ENCODE measurements around the gene EFCAB3. TPM values are rescaled to one million over a fixed set of nuclear protein-coding genes. Genes with fewer than 3 reads are reported as not detected.
"Not testable (repeated sequence)": the region's sequence is repeated elsewhere in the genome, so short reads cannot be mapped to it uniquely, and the experiment has no call there.

The EFCAB3 gene
- total RNA-seq, 2 experiments from 2014 or later, result not detected

DNA sequence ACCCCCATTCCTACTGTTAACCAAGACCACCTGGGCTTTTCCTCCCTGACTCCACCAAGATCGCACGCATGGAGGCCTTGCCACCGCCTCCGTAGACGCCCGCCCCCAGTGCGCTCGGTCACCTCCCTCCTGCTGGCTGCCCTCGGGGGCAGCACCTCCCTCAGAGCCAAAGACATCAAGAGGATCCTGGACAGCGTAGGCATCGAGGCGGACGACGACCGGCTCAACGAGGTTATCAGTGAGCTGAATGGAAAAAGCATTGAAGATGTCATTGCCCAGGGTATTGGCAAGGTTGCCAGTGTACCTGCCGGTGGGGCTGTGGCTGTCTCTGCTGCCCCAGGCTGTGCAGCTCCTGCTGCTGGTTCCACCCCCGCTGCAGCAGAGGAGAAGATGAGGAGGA is 1.2 kb downstream of the EFCAB3 start:
- no peak for DNase-seq
- no peaks in the 10 kb centered on the region for H3K9me3 Mint-ChIP-seq
- no peaks in the 10 kb centered on the region for H3K4me1 Mint-ChIP-seq (ENCODE audit: low read depth)
- intact Hi-C loops (cut with micrococcal nuclease), result no loop called here
- no peak overlapping the region for H3K27ac Mint-ChIP-seq
- POLR2A ChIA-PET, result no interaction called here
- no peak for ATAC-seq
- CTCF ChIA-PET, result no interaction called here
- H3K4me3 Mint-ChIP-seq, result no peak overlapping the region
- peaks cover 22% of the 10 kb centered on the region for H3K27me3 Mint-ChIP-seq
- TF ChIP-seq, protein P1, sequence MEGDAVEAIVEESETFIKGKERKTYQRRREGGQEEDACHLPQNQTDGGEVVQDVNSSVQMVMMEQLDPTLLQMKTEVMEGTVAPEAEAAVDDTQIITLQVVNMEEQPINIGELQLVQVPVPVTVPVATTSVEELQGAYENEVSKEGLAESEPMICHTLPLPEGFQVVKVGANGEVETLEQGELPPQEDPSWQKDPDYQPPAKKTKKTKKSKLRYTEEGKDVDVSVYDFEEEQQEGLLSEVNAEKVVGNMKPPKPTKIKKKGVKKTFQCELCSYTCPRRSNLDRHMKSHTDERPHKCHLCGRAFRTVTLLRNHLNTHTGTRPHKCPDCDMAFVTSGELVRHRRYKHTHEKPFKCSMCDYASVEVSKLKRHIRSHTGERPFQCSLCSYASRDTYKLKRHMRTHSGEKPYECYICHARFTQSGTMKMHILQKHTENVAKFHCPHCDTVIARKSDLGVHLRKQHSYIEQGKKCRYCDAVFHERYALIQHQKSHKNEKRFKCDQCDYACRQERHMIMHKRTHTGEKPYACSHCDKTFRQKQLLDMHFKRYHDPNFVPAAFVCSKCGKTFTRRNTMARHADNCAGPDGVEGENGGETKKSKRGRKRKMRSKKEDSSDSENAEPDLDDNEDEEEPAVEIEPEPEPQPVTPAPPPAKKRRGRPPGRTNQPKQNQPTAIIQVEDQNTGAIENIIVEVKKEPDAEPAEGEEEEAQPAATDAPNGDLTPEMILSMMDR (IDR thresholded peaks at IDR 0.05), result no peak
- H3K36me3 Mint-ChIP-seq (ENCODE audit: low read depth), result no peaks in the 10 kb centered on the region

DNA sequence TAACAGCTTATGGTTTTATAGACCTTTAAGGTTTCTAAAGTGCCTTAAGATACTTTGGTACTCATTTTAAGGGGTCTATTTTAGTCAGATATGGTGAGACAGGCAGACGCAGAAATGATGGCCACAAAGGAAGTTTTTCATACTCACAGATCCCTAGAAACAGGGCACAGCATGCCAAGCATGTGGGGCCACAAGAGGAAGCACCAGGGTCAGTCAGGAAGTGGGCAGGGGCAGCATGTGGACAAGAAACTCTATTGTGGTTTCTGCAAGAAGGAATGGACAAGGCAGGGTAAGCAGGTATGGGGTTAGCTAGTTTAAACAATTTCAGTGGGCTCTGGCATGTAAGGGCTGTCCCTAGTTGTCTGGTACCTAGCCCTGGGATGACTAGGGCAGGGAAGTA is 8.5 kb downstream of the EFCAB3 start:
- no peak for DNase-seq
- no peaks in the 10 kb centered on the region for H3K9me3 Mint-ChIP-seq
- H3K4me3 Mint-ChIP-seq, result no peak overlapping the region
- CTCF ChIA-PET, result no interaction called here
- no peaks in the 10 kb centered on the region for H3K36me3 Mint-ChIP-seq (ENCODE audit: low read depth)
- no peak for ATAC-seq
- TF ChIP-seq, protein P1 (IDR thresholded peaks at IDR 0.05), result no peak
- no peak overlapping the region for H3K27ac Mint-ChIP-seq
- peaks cover 12% of the 10 kb centered on the region for H3K27me3 Mint-ChIP-seq
- no peaks in the 10 kb centered on the region for H3K4me1 Mint-ChIP-seq (ENCODE audit: low read depth)
- POLR2A ChIA-PET, result no interaction called here
- intact Hi-C loops (cut with micrococcal nuclease), result no loop called here

DNA sequence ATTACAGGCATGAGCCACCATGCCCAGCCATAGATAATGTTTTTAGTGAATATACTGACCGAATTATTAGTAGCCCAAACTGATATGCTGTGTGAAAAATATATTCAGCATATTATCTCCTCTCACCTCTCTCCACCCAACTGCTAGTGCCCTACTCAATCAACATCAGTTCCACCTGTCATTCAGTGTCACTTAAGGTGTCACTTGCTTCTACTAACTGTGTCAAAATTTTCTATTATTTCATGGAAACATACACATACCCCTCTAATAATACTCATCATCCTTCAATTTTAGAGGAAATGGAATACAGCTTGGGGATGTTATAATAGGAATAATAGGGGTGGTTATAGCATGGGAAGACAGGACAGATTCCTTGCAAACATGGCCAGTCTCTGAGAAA is 12.6 kb downstream of the EFCAB3 start:
- POLR2A ChIA-PET, result no interaction called here
- intact Hi-C loops (cut with micrococcal nuclease), result no loop called here
- CTCF ChIA-PET, result no interaction called here

DNA sequence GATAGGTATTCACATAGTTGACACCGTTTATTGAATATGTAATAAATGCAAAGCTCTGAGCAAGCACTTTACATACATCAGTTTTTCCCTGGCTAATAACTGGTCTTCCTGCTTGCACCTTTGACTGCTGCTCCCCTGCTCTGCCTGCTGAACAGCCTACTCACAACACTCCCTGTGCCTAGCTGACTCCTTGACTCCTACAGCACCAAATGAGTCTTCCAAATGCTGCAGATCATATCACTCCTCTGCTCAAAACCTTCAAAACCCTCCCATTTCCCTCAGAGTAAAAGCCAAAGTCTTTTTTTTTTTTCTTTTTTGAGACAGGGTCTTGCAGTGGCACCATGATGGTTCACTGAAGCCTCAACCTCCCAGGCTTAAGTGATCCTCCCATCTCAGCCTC is 18.5 kb downstream of the EFCAB3 start:
- ATAC-seq (no peak), DNase-seq (no peak)
- intact Hi-C loops (cut with micrococcal nuclease), result no loop called here
- no peak overlapping the region for H3K4me3 Mint-ChIP-seq
- H3K27me3 Mint-ChIP-seq, result peaks cover 14% of the 10 kb centered on the region
- H3K4me1 Mint-ChIP-seq (ENCODE audit: low read depth), result no peaks in the 10 kb centered on the region
- no peak overlapping the region for H3K27ac Mint-ChIP-seq
- CTCF ChIA-PET, result no interaction called here
- H3K36me3 Mint-ChIP-seq (ENCODE audit: low read depth), result no peaks in the 10 kb centered on the region
- no peaks in the 10 kb centered on the region for H3K9me3 Mint-ChIP-seq
- TF ChIP-seq, protein P1 (IDR thresholded peaks at IDR 0.05), result no peak
- POLR2A ChIA-PET, result no interaction called here

More for the DNA sequence above, 12.6 kb downstream of the EFCAB3 start:
- no peaks in the 10 kb centered on the region for H3K4me1 Mint-ChIP-seq (ENCODE audit: low read depth)
- DNase-seq (no peak), ATAC-seq (no peak)
- TF ChIP-seq, protein P1 (IDR thresholded peaks at IDR 0.05), result no peak
- no peak overlapping the region for H3K4me3 Mint-ChIP-seq
- no peak overlapping the region for H3K27ac Mint-ChIP-seq
- no peaks in the 10 kb centered on the region for H3K9me3 Mint-ChIP-seq
- H3K27me3 Mint-ChIP-seq, result peaks cover 7% of the 10 kb centered on the region
- H3K36me3 Mint-ChIP-seq (ENCODE audit: low read depth), result no peaks in the 10 kb centered on the region

DNA sequence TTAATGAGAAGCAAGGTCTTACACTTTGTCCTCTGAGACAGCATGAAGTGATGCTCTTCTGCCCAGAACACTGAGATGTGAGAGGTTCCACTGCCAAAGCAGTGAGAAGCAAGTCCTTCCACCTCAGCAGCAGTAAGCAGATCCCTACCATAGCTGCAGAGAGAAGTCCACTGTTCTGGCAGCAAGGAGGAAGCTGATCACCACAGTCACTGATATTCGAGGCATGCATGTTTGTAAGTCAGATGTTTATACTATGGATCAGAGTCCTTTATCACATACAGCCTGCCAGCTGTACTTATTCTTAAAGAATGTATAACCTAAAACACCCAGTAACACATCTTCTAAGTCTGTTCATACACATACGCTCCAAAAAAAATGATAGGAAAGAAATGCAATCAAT is 25.1 kb downstream of the EFCAB3 start:
- no peaks in the 10 kb centered on the region for H3K36me3 Mint-ChIP-seq (ENCODE audit: low read depth)
- TF ChIP-seq, protein P1 (IDR thresholded peaks at IDR 0.05), result no peak
- no peak for ATAC-seq

DNA sequence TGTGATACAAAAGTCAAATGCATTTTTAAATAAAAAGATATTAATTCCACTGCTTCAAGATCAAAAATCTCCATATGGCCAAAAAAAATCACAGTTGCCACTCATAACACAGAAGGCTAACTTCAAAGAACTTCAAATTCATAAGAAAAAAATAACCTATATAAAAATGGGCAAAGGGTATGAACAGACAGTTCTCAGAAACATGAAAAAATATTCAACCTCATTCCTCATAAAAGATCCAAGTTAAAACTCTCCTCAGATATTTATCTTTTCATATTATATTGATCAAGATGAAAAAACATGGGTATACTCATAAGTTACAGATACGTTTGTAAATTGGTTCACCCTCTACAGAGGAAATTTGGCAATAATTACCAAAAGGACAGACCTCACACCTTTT is 32.7 kb downstream of the EFCAB3 start:
- H3K27ac Mint-ChIP-seq; H3K4me3 Mint-ChIP-seq; intact Hi-C loops (cut with micrococcal nuclease); DNase-seq; CTCF ChIA-PET; POLR2A ChIA-PET; ATAC-seq; H3K4me1 Mint-ChIP-seq (ENCODE audit: low read depth); H3K27me3 Mint-ChIP-seq; H3K36me3 Mint-ChIP-seq (ENCODE audit: low read depth); H3K9me3 Mint-ChIP-seq: not testable (repeated sequence)

More for the DNA sequence above, 25.1 kb downstream of the EFCAB3 start:
- no peak for DNase-seq
- ChIA-PET POLR2A (interaction anchor here (0.5 kb wide), 1 partner anchor 580 kb away, joined by 3 read pairs; no protein-coding TSS in a partner anchor), CTCF (no interaction called here)
- no peaks in the 10 kb centered on the region for H3K4me1 Mint-ChIP-seq (ENCODE audit: low read depth)
- intact Hi-C loops (cut with micrococcal nuclease), result no loop called here
- peaks cover 18% of the 10 kb centered on the region for H3K27me3 Mint-ChIP-seq
- H3K4me3 Mint-ChIP-seq, result no peak overlapping the region
- H3K27ac Mint-ChIP-seq, result no peak overlapping the region
- H3K9me3 Mint-ChIP-seq, result no peaks in the 10 kb centered on the region
